HepG2 (cell line): Measurements from ENCODE around the gene ARHGAP5.

Experiments used
- ARNT ChIP-seq: fragments of 450-650 bp; IDR thresholded peaks from 2 replicates; pipeline ENCODE4 v1.6.1; 2017
- ARNTL ChIP-seq: sonication (generic); formaldehyde crosslinking; IDR thresholded peaks from 2 replicates; pipeline ENCODE4 v1.4.0; 2020; ENCODE audit warnings: mild to moderate bottlenecking, missing genetic modification reagents
- CEBPB ChIP-seq: IDR thresholded peaks from 2 replicates; pipeline ENCODE4 v1.6.1; 2011; ENCODE audit warnings: low read depth, low read length, improper control_type of control experiment, borderline replicate concordance
- CTCF ChIP-seq: sonication (generic); formaldehyde crosslinking; IDR thresholded peaks from 2 replicates; pipeline ENCODE4 v1.5.0; 2020; ENCODE audit warnings: mild to moderate bottlenecking, missing genetic modification reagents, moderate library complexity
- DDIT3 ChIP-seq: sonication (generic); formaldehyde crosslinking; IDR thresholded peaks from 2 replicates; pipeline ENCODE4 v1.4.0; 2020; ENCODE audit warnings: mild to moderate bottlenecking, missing genetic modification reagents
- ETV6 ChIP-seq: sonication (generic); formaldehyde crosslinking; conservative IDR thresholded peaks from 2 replicates; pipeline ENCODE4 v1.4.0; 2020; ENCODE audit warnings: missing genetic modification reagents
- GABPA ChIP-seq, 2 experiments: IDR thresholded peaks; 2 replicates each; pipeline ENCODE4 v1.6.1; 2011 to 2016; ENCODE audit warnings: low read depth in 2 of 2, low read length in 1 of 2, missing biosample characterization in 1 of 2, missing genetic modification characterization in 1 of 2
- NBN ChIP-seq: fragments of 450-650 bp; conservative IDR thresholded peaks from 2 replicates; pipeline ENCODE4 v1.6.1; 2017
- PHF20 ChIP-seq: sonication (generic); formaldehyde crosslinking; IDR thresholded peaks from 2 replicates; pipeline ENCODE4 v1.5.0; 2020; ENCODE audit warnings: mild to moderate bottlenecking, missing genetic modification reagents
- POLR2A ChIP-seq, 2 experiments: IDR thresholded peaks; 2 replicates each; pipeline ENCODE4 v1.6.1; 2011; ENCODE audit warnings: low read depth in 2 of 2, low read length in 2 of 2, mild to moderate bottlenecking in 1 of 2, moderate library complexity in 1 of 2; ENCODE audit not compliant: insufficient read depth in 1 of 2
- TEAD2 ChIP-seq: sonication (generic); formaldehyde crosslinking; IDR thresholded peaks from 2 replicates; pipeline ENCODE4 v1.9.0; 2021; ENCODE audit warnings: missing genetic modification reagents
- YY1 ChIP-seq: IDR thresholded peaks from 2 replicates; pipeline ENCODE4 v1.6.1; 2011; ENCODE audit warnings: low read length, low read depth, moderate library complexity, mild to moderate bottlenecking; ENCODE audit not compliant: insufficient read depth, insufficient replicate concordance
- ZNF549 ChIP-seq: sonication (generic); formaldehyde crosslinking; IDR thresholded peaks from 2 replicates; pipeline ENCODE4 v1.5.0; 2020; ENCODE audit warnings: missing genetic modification reagents

- no peak for TF ChIP-seq DDIT3 (CRISPR knock-in tag)
- no peak for TF ChIP-seq TEAD2
- TF ChIP-seq NBN, result no peak
- TF ChIP-seq PHF20 (CRISPR knock-in tag), result no peak
- TF ChIP-seq YY1, result no peak
- TF ChIP-seq ETV6, result no peak
- no peak for TF ChIP-seq CEBPB
- TF ChIP-seq ZNF549, result no peak
- no peak for TF ChIP-seq POLR2A (IDR thresholded peaks at IDR 0.05; ENCODE audit: insufficient read depth in 1 of 2, low read depth in 2 of 2, low read length in 2 of 2)
- TF ChIP-seq CTCF (CRISPR knock-in tag), result no peak
- TF ChIP-seq ARNTL (CRISPR knock-in tag), result no peak
- no peak for TF ChIP-seq GABPA (IDR thresholded peaks at IDR 0.05; ENCODE audit: low read depth, low read length)
- no peak for TF ChIP-seq GABPA (CRISPR knock-in tag; IDR thresholded peaks at IDR 0.05; ENCODE audit: low read depth)
- TF ChIP-seq ARNT, result no peak
These were observed 22.6 kb upstream of the ARHGAP5 start for GRCh38 chr14:32054536-32054935.
